Vagina (tissue), 2 donors: ENCODE results near the gene IPO4. TPM values are rescaled to one million over a fixed set of nuclear protein-coding genes. Genes with fewer than 3 reads are reported as not detected.

Experiments used
- DNase-seq, 2 donors: peaks; one replicate each; pipeline ENCODE4 v3.0.0-alpha.2; 2017; ENCODE audit errors: extremely low spot score in 2 of 2
- H3K27ac ChIP-seq: fragments of 200-600 bp; sonication (generic); one replicate; pipeline ENCODE4 v1.5.1; 2019
- H3K27me3 ChIP-seq: fragments of 200-600 bp; sonication (generic); one replicate; pipeline ENCODE4 v1.5.1; 2019
- H3K36me3 ChIP-seq, 2 donors: fragments of 200-600 bp; sonication (generic); one replicate each; pipeline ENCODE4 v1.5.1; 2017 to 2019
- H3K4me1 ChIP-seq: fragments of 200-600 bp; sonication (generic); one replicate; pipeline ENCODE4 v1.5.1; 2019
- H3K4me3 ChIP-seq, 2 donors: fragments of 200-600 bp; sonication (generic); 1 replicate in 1 of 2; 2 replicates in 1 of 2; pipeline ENCODE4 v1.5.1; 2016 to 2019
- H3K9me3 ChIP-seq: fragments of 200-600 bp; sonication (generic); one replicate; pipeline ENCODE4 v1.5.1; 2019
- POLR2A ChIP-seq, 2 donors: fragments of 450-650 bp; IDR thresholded peaks; one replicate each; pipeline ENCODE4 v1.6.1; 2017; ENCODE audit warnings: antibody characterized with exemption in 2 of 2, mild to moderate bottlenecking in 2 of 2, moderate library complexity in 2 of 2
- POLR2AphosphoS5 ChIP-seq, 2 donors: sonication (generic); formaldehyde crosslinking; IDR thresholded peaks; one replicate each; pipeline ENCODE4 v1.9.0; 2017; ENCODE audit warnings: antibody characterized with exemption in 2 of 2, mild to moderate bottlenecking in 2 of 2, low read depth in 1 of 2; ENCODE audit not compliant: insufficient read depth in 1 of 2
- intact Hi-C: fragments of 100-400 bp; cut with DNase I; formaldehyde crosslinking; loops from one replicate; pipeline ENCODE4 v1.15.1; 2023
- total RNA-seq: library from RNA; depleted of rRNA; stranded (reverse); fragments of >200 nt; gene quantifications from one replicate; pipeline ENCODE4 v1.2.3, GENCODE V29; 2016
- TF ChIP-seq, protein P1 (sequence below), 3 experiments: fragments of 450-650 bp in 2 of 3; fragments of 200-600 bp in 1 of 3; sonication (generic) in 1 of 3; IDR thresholded peaks; one replicate each; pipeline ENCODE4 v1.5.1; 2017 to 2019; ENCODE audit warnings: antibody characterized with exemption in 3 of 3, mild to moderate bottlenecking in 2 of 3, moderate library complexity in 2 of 3

The IPO4 gene
- total RNA-seq, 1 donor from 2014 or later, result 28.5 TPM

DNA sequence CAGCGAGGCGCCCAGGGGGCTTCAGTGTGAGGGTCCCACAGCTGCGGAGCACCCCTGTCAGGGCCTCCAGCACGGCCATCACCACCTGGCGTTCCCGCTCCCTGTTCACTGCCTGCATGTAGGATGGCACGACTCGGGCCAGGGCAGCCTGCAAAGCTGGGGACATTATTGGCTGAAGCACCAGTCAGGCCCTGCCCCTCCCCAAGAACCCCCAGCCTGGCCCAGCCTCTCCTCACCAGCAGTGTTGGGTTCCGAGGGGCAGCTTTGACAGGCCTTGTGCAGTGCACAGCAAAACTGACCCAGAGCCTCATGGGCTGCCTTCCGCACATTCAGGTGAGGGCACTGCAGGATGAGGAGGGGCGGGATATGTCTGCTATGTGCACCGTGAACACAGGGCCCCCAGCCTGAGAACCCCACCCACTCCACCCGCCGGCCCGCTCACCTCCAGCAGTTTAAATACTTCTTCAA lies 5.6 kb downstream of the IPO4 start:
- intact Hi-C loops, result no loop called here
- Histone ChIP-seq H3K36me3 (peaks cover 0 to 40% of the 10 kb centered on the region in 2 donors), H3K4me1 (peaks cover 24% of the 10 kb centered on the region), H3K27me3 (no peaks in the 10 kb centered on the region), H3K4me3 (no peak overlapping the region), H3K27ac (no peak overlapping the region), H3K9me3 (no peaks in the 10 kb centered on the region)
- TF ChIP-seq POLR2A (IDR thresholded peaks at IDR 0.05) (no peak), POLR2AphosphoS5 (IDR thresholded peaks at IDR 0.05; ENCODE audit: insufficient read depth in 1 of 2, low read depth in 1 of 2) (no peak)
- TF ChIP-seq, protein P1, sequence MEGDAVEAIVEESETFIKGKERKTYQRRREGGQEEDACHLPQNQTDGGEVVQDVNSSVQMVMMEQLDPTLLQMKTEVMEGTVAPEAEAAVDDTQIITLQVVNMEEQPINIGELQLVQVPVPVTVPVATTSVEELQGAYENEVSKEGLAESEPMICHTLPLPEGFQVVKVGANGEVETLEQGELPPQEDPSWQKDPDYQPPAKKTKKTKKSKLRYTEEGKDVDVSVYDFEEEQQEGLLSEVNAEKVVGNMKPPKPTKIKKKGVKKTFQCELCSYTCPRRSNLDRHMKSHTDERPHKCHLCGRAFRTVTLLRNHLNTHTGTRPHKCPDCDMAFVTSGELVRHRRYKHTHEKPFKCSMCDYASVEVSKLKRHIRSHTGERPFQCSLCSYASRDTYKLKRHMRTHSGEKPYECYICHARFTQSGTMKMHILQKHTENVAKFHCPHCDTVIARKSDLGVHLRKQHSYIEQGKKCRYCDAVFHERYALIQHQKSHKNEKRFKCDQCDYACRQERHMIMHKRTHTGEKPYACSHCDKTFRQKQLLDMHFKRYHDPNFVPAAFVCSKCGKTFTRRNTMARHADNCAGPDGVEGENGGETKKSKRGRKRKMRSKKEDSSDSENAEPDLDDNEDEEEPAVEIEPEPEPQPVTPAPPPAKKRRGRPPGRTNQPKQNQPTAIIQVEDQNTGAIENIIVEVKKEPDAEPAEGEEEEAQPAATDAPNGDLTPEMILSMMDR (IDR thresholded peaks at IDR 0.05), result no peak
- DNase-seq, result no peak

DNA sequence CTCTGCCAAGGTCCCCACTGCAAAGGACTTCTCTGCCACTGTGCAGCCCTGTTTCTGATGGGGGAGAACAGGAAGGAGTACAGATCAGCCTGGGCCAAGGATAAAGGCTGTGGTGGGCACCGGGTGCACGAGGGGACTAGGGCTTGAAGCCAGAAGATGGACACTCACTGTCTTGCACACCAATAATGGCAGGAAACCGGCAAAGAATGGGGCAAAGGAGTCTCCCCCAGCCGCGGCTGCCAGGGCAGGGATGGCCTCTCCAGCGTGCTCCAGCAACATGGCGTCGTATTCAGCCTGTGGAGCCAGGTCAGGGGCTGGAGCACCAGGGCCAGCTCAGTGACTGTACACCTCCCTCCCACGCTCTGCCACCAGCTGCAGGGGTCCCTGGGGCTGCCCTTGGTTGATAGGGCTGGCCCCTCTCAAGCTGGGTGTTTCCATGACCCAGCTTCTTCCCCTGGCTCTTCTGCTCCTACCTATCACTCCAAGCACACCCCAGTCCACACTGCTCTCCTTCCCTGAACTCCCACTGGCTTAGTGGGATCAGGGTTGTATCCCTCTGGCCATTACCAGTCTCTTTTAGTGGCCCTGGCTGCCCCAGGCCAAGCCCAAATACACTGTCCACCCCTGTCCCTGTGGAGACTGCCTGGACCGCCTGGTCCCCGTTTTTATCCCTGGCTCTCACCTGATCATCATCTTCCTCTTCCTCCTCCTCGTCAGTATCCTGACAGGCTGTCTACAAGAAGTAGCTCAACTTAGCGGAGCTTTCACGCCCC lies 6.3 kb downstream of the IPO4 start:
- Histone ChIP-seq H3K9me3 (no peaks in the 10 kb centered on the region), H3K27ac (no peak overlapping the region), H3K4me3 (no peak overlapping the region), H3K4me1 (peaks cover 16% of the 10 kb centered on the region), H3K27me3 (no peaks in the 10 kb centered on the region), H3K36me3 (peaks cover 0 to 40% of the 10 kb centered on the region in 2 donors)
- intact Hi-C loops, result no loop called here
- DNase-seq, result no peak
- TF ChIP-seq, protein P1 (IDR thresholded peaks at IDR 0.05), result no peak
- TF ChIP-seq POLR2AphosphoS5 (IDR thresholded peaks at IDR 0.05; ENCODE audit: insufficient read depth in 1 of 2, low read depth in 1 of 2) (no peak), POLR2A (IDR thresholded peaks at IDR 0.05) (no peak)

DNA sequence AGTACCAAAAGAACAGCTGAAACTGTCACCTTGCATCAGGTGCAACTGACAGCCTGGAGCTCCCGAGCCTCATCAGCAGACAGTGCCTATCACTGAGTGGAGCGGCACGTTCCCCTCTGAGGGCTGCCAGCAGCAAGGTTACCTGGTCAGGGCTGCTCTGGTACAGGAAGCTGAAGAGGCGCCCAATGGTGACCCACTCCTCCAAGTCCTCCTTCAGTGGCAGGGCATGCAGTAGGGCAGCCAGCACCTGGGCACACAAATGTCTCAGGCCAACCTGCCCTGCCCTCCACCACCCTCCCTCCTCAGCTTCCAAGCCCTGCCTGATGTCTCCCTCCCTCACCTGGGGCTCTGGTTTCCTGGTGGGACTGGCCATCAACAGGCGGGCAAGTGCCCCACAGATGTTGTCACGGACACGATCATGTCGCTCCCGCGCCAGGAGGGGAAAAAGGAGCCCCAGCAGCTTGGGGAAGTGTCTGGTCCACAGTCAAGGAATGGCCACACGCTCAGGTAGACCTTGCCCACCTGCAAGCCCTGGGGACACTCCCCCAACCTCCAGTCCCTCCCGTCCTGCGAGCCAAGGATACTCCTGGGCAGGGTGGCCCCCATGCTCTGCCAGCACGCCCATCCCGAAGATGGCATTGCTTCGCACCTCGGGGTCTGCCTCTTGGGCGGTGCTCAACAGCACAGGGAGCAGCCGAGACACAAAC lies 7.1 kb downstream of the IPO4 start:
- no peak for DNase-seq
- Histone ChIP-seq H3K27ac (no peak overlapping the region), H3K27me3 (no peaks in the 10 kb centered on the region), H3K4me3 (no peak overlapping the region), H3K36me3 (peaks cover 0 to 40% of the 10 kb centered on the region in 2 donors), H3K4me1 (peaks cover 14% of the 10 kb centered on the region), H3K9me3 (no peaks in the 10 kb centered on the region)
- TF ChIP-seq POLR2AphosphoS5 (IDR thresholded peaks at IDR 0.05; ENCODE audit: insufficient read depth in 1 of 2, low read depth in 1 of 2) (no peak), POLR2A (IDR thresholded peaks at IDR 0.05) (no peak)
- TF ChIP-seq, protein P1 (IDR thresholded peaks at IDR 0.05), result no peak
- intact Hi-C loops, result no loop called here

DNA sequence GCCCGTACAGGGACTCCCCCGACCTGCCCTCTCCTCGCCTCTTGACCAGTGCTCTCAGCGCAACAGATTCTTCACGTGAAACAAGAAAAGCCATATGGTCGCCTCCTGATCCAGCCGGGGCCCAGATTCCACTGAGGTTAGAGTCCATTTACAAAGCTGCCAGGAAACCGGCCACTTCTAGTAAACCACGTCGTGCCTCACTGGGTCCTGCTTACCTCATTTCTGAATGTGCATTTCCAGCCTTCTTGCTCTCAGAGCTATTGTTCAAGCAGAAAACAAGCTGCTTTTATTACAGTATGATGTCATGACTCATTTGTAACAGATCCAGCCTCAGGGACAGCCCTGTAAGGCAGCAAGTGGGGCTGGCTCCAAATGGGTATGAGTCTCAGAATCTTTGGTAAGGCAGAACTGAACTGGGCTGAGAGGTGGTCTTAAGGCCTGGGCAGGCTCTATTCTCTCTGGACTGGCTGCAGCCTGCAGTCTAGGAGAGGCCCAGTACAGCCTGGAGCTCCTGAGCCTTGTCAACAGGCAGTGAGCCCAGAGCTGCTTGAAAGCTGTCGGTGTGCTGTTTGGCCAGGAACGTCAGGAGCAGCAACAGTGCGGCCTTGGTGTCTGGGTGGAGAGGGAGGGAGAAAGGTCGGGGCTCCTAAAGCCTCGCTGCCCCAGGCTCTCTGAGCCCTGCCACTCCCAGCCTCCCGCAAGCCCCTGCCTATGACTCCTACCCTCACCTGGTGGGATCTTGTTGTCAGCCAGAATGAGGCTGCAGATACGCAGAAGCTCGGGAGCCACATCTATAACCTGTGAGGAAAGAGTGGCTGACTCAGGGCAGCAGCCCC lies 8.4 kb downstream of the IPO4 start:
- TF ChIP-seq POLR2AphosphoS5 (IDR thresholded peaks at IDR 0.05; ENCODE audit: insufficient read depth in 1 of 2, low read depth in 1 of 2), result peak in 1 of 2 donors; percentile 52
- TF ChIP-seq, protein P1 (IDR thresholded peaks at IDR 0.05), result no peak
- no peaks in the 10 kb centered on the region for H3K27me3 ChIP-seq
- no peak overlapping the region for H3K4me3 ChIP-seq
- intact Hi-C loops, result no loop called here
- H3K36me3 ChIP-seq, result peaks cover 0 to 29% of the 10 kb centered on the region in 2 donors
- peaks cover 14% of the 10 kb centered on the region for H3K4me1 ChIP-seq
- H3K9me3 ChIP-seq, result no peaks in the 10 kb centered on the region
- DNase-seq, result no peak
- peak overlapping the region; percentile 86 for H3K27ac ChIP-seq
